HL-60 (cell line): ENCODE data around the gene GNG8.

Experiments used
- CTCF ChIP-seq: IDR thresholded peaks from one replicate; pipeline ENCODE4 v1.5.1; 2011; ENCODE audit warnings: low read length, control low read depth, inconsistent platforms; ENCODE audit not compliant: insufficient read depth
- GABPA ChIP-seq: IDR thresholded peaks from 2 replicates; pipeline ENCODE4 v1.6.1; 2012; ENCODE audit warnings: low read depth

- TF ChIP-seq GABPA (no peak), CTCF (no peak)
Measured at GRCh38 chr19:46621191-46622117, 14.5 kb downstream of the GNG8 start.
